Measurements from ENCODE around the gene LCE2D. TPM values are rescaled to one million over a fixed set of nuclear protein-coding genes. Genes with fewer than 3 reads are reported as not detected.

Gene LCE2D
- total and polyA plus RNA-seq, 2 of the 4 experiments (the other 2 are of a cell fraction): not detected

GRCh38 chr1:152657677-152658076 is 5.5 kb upstream of the LCE2D start:
- dilution Hi-C loops (cut with HindIII; ENCODE audit: low sequenced_read_pairs, unreplicated experiment) (no loop called here), in situ Hi-C loops (cut with MboI; ENCODE audit: low sequenced_read_pairs) (loop anchor here (25.0 kb wide), 1 partner anchor 555 kb away; the partner anchor contains the start of genes LELP1 and PRR9), intact Hi-C loops (cut with micrococcal nuclease) (no loop called here)
- Histone ChIP-seq H3K18ac (ENCODE audit: low read depth, low read length) (no peak overlapping the region), H3K9ac (ENCODE audit: low read depth, low read length) (no peak overlapping the region), H3K4ac (ENCODE audit: low read depth, low read length) (no peak overlapping the region), H3K56ac (ENCODE audit: extremely low read depth, insufficient read depth, low read length) (no peak overlapping the region), H3K9me1 (ENCODE audit: insufficient read depth, low read length) (no peaks in the 10 kb centered on the region), H3K4me1 (ENCODE audit: control insufficient read depth, insufficient read depth, low read length) (no peaks in the 10 kb centered on the region), H3K79me1 (ENCODE audit: low read depth in 1 of 2, low read length in 2 of 2) (no peaks in the 10 kb centered on the region), H3K4me2 (ENCODE audit: low read depth, low read length) (no peak overlapping the region), H4K8ac (ENCODE audit: low read depth in 2 of 2, low read length in 2 of 2) (no peak overlapping the region), H3K9me3 (ENCODE audit: control insufficient read depth, insufficient read depth, low read length) (no peaks in the 10 kb centered on the region), H3K14ac (replicated peaks; ENCODE audit: low read depth, low read length) (no peak overlapping the region), H4K20me1 (ENCODE audit: insufficient read depth, low read length) (no peaks in the 10 kb centered on the region), H3K23ac (ENCODE audit: low read depth, low read length) (no peak overlapping the region), H4K5ac (ENCODE audit: low read depth, low read length) (no peak overlapping the region), H3K27ac (ENCODE audit: insufficient read depth, low read length) (no peak overlapping the region), H4K91ac (ENCODE audit: insufficient read depth, low read depth, low read length) (no peak overlapping the region), H2BK20ac (ENCODE audit: low read depth, low read length) (no peak overlapping the region), H2AFZ (replicated peaks; ENCODE audit: low read length, poor library complexity) (no peak overlapping the region), H2BK120ac (ENCODE audit: low read depth, low read length) (no peak overlapping the region), H2AK5ac (ENCODE audit: low read depth, low read length) (no peak overlapping the region), H2BK15ac (ENCODE audit: low read depth, low read length) (no peak overlapping the region), H2BK5ac (ENCODE audit: low read depth, low read length, poor library complexity, severe bottlenecking) (no peak overlapping the region), H3K36me3 (ENCODE audit: control insufficient read depth, insufficient read depth, low read length) (no peaks in the 10 kb centered on the region), H2AK9ac (replicated peaks; ENCODE audit: low read depth, low read length, poor library complexity) (no peak overlapping the region), H3K27me3 (ENCODE audit: control insufficient read depth, insufficient read depth, low read length) (no peaks in the 10 kb centered on the region; the same call in 1 of the 2 replicates), H3K4me3 (ENCODE audit: insufficient read depth, low read depth, low read length) (no peak overlapping the region)
- ATAC-seq (ENCODE audit: low read depth) (no peak), DNase-seq (no peak)
- WGBS, 2 experiments (ENCODE audit: extremely low coverage in 2 of 2, insufficient read length in 1 of 2): no CpG with 5 or more reads among the region's 4 CpGs
- CTCF ChIA-PET: no interaction called here
- POLR2A ChIA-PET (ENCODE audit: unreplicated experiment): no interaction called here
- no TSS peak for BruUV-seq (replicated peaks)
- TF ChIP-seq BHLHE40 (IDR thresholded peaks at IDR 0.05; ENCODE audit: low read depth, low read length) (no peak), MXI1 (IDR thresholded peaks at IDR 0.05; ENCODE audit: borderline replicate concordance, low read depth, low read length) (no peak), SMC3 (IDR thresholded peaks at IDR 0.05; ENCODE audit: low read depth, low read length) (no peak), MAFK (IDR thresholded peaks at IDR 0.05; ENCODE audit: low read depth, low read length) (no peak), MAZ (IDR thresholded peaks at IDR 0.05; ENCODE audit: borderline replicate concordance, low read depth, low read length) (no peak), CTCF (conservative IDR thresholded peaks at IDR 0.05; ENCODE audit: low read depth, low read length) (no peak), RCOR1 (IDR thresholded peaks at IDR 0.05; ENCODE audit: insufficient replicate concordance, low read length) (no peak), CHD1 (IDR thresholded peaks at IDR 0.05; ENCODE audit: low read depth, low read length) (no peak), POLR2A (IDR thresholded peaks at IDR 0.05; ENCODE audit: low read depth, low read length) (no peak)
